Activated CD4-positive, alpha-beta T cell treated with anti-CD3 and anti-CD28 coated beads, Interleukin-2, amount 50 U/mL, for 4 hours (primary cell): ENCODE results near the gene NAPEPLD.
"Not testable (repeated sequence)": the region's sequence is repeated elsewhere in the genome, so short reads cannot be mapped to it uniquely, and the experiment has no call there.

Experiments used
- DNase-seq, 2 experiments: peaks; one replicate each; pipeline ENCODE4 v3.0.0-alpha.2; 2020

NAPEPLD gene

DNA sequence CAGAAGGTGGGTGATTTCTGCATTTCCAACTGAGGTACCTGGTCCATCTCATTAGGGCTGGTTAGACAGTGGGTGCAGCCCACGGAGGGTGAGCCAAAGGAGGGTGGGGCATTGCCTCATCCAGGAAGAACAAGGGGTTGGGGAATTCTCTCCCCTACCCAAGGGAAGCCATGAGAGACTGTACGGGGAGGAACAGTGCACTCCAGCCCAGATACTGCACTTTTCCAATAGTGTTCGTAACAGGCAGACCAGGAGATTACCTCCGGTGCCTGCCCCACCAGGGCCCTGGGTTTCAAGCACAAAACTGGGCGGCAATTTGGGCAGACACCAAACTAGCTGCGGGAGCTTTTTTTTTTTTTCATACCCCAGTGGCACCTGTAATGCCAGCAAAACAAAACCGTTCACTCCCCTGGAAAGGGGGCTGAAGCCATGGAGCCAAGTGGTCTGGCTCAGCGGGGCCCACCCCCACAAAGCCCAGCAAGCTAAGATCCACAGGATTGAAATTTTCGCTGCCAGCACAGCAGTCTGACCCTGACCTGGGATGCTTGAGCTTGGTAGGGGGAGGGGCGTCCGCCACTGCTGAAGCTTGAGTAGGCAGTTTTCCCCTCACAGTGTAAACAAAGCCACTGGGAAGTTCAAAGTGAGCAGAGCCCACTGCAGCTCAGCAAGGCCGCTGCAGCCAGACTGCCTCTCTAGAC lies 42.7 kb downstream of the NAPEPLD start:
- no peak for DNase-seq

DNA sequence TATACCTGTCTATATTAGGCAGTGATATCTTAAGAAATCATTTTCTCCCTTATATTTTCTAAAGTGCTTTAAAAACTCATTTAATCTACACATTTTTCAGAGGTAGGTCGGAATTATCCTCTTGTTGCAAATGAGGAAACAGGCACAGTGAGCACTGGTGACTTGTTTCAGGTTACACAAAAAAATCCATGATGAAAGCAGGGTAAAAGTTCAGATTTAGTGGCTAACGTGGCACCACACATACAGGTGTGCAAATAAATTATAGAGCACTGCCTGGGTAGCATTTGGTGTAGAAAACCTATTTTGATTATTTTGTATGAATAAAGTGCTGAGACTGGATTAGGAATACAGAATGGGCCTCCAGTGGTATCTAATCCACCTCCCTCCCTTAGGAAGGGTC lies 47.4 kb downstream of the NAPEPLD start:
- no peak for DNase-seq

DNA sequence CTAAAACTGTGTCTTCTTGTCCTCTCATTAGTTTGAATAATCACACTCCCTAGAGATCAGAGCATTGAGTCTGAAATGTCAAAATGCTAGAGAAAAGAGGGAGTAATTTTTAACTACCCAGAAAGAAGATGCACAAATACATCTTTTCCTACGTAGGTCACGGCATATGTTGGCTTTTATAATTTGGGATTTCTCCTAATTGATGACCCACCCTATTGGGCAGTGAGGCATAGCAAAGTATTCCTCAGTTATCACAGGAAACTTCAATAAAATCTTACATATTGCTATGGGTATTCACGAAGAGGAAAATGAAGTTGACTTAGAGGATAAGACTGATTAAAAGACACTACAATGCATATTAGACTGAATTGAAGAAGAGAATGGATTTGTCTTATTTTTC lies 48.6 kb downstream of the NAPEPLD start:
- no peak for DNase-seq

- no peak for DNase-seq
Observed at GRCh38 chr7:103097041-103097440, 51.9 kb downstream of the NAPEPLD start.

- not testable (repeated sequence) for DNase-seq
Observed at GRCh38 chr7:103095558-103095957, 53.3 kb downstream of the NAPEPLD start.

DNA sequence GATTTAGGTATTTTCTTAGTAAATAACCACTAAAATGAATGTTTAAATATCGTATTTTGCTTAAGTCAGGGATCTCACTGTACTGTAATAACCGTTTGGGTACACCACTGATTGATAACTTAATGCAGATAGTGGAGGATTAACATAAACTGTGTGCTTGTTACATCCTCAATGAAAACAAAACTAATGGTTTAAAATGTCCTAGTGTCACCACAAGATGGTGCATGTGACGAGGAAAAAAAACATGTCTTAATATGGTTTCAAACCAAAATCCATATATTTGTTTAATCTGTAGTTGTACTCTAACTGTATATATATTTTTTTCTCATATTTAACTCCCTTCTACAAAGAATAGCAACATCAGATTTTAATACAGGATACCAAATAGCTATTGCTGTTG lies 54.8 kb downstream of the NAPEPLD start:
- no peak for DNase-seq

DNA sequence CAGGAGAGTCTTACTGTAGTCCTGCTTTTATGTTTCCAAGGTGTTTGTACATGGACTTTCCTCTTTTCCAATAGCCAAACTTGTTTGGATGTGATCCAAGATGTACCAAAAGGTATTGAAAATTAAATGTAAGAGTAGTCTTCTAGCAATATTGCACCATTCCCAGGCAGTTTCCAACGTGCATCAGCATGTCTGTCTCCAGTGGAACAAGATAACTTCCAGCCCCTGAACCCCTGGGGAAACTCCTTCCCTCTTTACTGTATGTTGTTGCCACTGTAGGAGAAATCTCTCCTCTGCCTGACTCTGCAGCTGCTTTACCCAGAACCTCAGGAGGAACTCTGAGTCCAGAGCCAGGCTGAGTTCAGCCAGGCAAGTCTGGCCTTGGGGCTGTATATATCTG lies 55.5 kb downstream of the NAPEPLD start:
- DNase-seq = no peak

- not testable (repeated sequence) for DNase-seq
Observed at GRCh38 chr7:103092321-103092720, 56.6 kb downstream of the NAPEPLD start.

DNA sequence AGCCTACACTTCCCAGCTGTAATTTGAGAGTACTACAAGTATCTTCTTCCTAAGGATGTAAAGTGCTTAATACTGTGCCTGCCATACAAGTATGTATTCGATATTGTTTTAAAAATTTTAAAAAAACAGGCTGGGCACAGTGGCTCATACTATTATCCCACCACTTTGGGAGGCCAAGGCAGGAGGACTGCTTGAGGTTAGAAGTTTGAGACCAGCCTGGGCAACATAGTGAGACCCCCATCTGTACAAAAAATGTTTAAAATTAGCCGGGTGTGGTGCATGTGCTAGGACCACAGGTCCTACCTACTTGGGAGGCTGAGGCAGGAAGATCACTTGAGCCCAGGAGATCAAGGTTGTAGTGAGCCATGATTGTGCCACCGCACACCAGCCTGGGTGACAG lies 65.7 kb downstream of the NAPEPLD start:
- no peak for DNase-seq

GRCh38 chr7:103082497-103082896 lies 66.4 kb downstream of the NAPEPLD start:
- DNase-seq = no peak

- DNase-seq = no peak
Observed at GRCh38 chr7:103080923-103081322, 68.0 kb downstream of the NAPEPLD start.

- no peak for DNase-seq
Observed at GRCh38 chr7:103079836-103080235, 69.1 kb downstream of the NAPEPLD start.

DNA sequence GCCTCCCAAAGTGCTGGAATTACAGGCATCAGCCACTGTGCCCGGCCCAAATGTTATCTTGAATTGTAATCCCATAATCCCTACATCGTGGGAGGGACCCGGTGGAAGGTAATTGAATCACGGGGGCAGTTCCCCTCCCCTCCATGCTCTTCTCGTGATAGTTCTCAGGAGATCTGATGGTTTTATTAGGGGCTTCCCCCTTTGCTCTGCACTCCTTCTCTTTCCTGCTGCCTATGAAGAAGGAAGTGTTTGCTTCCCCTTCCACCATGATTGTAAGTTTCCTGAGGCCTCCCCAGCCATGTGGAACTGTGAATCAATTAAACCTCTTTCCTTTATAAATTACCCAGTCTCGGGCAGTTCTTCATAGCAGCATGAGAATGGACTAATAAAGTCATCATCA lies 70.7 kb downstream of the NAPEPLD start:
- DNase-seq = not testable (repeated sequence)

GRCh38 chr7:103077318-103077717 lies 71.6 kb downstream of the NAPEPLD start:
- DNase-seq = no peak

DNA sequence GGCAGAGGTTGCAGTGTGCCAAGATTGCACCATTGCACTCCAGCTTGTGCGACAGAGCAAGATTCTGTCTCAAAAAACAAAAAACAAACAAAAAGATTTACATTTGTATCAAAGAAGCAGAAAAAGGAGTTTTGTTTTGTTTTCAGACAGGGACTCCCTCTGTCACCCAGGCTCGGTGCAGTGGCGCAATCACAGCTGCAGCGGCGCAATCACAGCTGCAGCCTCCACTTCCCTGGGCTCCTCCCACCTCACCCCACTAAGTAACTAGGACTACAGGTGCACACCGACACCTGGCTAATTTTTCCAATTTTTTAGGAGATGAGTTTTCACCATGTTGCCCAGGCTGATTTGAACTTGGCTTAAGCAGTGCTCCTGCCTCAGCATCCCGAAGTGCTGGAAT lies 72.1 kb downstream of the NAPEPLD start:
- no peak for DNase-seq

GRCh38 chr7:103075337-103075918 lies 73.5 kb downstream of the NAPEPLD start:
- peak; percentile 78 to 79 for DNase-seq

DNA sequence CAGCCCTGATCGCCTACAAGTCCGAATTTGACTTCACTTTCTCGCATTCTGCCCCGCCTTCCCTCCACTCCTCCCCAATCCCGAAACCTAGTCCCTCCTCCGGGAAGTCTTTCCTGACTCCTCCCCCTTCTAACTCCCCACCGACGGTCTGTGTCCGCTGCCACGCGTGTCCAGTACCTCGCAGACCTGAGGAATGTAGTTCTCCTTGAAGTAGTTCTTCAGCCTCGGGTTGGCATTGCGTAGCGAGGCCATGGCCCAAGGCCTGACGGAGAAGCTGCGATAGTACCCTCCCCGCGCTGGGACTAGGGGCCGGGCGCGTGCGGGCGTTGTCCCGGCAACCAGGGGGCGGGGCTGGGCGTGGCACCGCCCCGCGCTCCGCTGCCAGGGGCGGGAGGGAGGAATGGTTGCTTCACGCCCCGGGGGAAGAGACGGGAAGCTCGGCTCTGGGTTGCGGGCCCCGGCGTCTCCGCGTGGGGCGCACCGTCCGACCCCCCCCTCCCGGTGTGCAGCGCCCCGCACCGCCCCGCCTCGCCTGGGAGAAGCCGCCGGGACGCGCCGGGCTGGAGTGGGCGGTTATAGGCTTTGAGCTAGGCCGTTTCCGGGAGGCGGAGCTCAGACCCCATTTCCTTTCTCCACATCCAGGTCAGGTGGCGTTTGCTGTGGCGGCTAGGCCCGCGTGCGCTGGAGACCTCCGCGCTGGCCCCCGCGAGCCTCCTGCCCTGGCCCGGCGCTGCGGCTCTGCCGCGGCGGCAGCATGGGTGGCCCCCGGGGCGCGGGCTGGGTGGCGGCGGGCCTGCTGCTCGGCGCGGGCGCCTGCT lies 74.2 kb downstream of the NAPEPLD start, which contains the start of the genes ARMC10 and FBXL13:
TSS of gene ARMC10 (plus strand) at position 622 of the 818 bp plus-strand sequence. CDS start at position 755, 133 bp downstream.
TSS of gene FBXL13 (minus strand) at position 278 of the 818 bp plus-strand sequence.
- DNase-seq = peak; percentile 82 to 85

DNA sequence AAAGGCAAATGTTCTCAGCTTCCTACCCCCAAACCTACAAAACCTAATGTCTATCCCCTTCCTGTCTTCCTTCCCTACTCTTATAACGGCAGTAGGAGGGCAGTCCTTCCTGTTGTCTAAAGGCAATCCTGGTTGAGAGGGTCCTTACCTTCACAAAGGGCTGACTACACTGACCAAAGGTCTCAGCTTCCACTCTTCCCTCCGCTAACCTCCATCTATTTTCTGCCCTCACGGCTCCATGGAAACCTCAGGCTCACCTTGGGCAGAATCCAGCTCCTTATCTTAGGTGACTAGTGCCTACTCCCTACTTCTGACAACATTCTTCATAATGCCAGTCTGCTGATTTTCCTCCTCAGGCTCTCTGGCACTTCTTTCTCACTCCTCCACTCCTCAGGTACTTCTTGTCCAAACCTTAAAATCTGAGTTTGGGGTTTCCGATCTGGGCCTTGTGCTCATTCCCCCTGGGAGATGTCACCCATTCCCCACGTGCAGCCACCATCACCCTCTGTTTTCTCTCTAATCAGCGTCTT lies 74.8 kb downstream of the NAPEPLD start:
- DNase-seq = no peak

DNA sequence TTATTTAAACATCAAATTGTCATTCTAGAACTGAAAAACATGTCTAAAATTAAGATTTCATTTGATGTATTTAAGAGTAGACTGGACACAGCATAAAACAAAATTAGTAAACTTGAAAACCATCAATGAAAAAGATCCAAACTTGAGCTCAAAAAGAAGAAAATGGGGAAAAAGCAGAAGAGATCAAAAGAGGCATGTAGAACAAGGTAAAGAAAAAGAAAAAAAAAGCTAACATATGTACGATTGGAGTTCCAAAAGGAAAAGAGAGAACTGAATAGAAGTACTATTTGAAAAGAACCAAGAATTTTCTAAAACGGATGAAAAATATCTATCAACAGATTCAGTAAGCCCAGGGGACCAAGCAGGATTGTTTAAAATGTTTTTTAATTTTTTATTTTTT lies 77.9 kb downstream of the NAPEPLD start:
- DNase-seq = no peak

- DNase-seq = no peak
Observed at GRCh38 chr7:103068414-103069403, 80.2 kb downstream of the NAPEPLD start.

DNA sequence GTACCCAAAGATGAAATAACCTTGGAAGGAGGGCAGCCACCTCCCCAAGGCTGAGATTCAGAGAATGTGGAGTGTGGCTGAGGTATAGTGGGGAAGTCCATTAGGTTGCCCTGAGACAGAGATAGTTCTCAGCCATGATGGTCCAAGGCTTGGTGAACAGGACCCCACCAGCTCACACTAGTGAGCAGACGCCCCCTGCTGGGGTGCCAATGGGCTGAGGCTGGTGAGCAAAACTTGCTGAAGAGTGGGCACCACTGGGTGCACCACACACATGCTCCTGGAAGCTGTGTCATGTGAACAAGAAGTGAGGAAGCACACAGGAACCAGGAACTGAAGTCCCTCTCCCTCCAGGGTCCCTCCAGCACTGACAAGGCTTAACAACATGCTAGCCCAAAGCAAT lies 83.2 kb downstream of the NAPEPLD start:
- peak; percentile 16 to 21 for DNase-seq

GRCh38 chr7:103063895-103064294 lies 85.0 kb downstream of the NAPEPLD start:
- no peak for DNase-seq
